NOMO-1 (cell line): ENCODE data around the gene BIN1.

Source experiments
- DNase-seq, 2 experiments: peaks; one replicate each; lab custom pipeline; 2025; ENCODE audit not compliant: unreplicated experiment in 2 of 2; lab: John Stamatoyannopoulos, UW

Gene BIN1

GRCh38 chr2:127000937-127001336 is 106.0 kb downstream of the BIN1 start:
- no peak for DNase-seq

- DNase-seq, result no peak
These were observed 106.8 kb downstream of the BIN1 start for GRCh38 chr2:127000194-127000593.

DNA sequence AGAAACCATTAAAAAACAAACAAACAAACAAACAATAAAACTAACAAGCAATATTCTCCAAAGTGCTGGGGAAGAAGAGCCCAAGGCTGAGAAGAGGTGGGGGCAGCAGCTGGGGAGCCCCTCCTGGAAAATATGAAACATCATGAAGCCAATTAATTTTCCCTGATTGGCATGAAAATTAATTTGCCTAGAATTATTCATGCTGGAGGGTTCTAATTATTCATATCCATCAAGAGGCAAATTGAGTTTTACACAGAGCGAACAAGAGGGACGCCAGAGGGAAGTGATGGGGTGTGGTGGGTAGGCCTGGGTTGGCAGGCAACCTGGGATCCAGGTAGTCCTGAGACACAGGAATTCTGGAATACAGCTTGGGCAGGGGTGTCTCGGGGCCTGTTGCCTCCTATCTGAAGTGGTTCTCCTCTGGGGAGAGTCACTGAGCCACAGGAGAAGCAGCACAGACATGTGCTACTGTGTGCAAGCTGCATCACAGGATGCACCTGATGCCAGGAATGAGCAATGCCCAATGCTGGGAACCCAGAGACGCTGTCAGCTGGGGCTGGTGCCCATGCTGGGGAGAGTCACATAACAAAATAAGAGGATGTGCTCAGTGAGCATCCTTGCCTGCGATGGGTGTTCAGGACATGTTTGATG is 107.7 kb downstream of the BIN1 start:
- no peak for DNase-seq

- DNase-seq, result no peak
These were observed 108.5 kb downstream of the BIN1 start for GRCh38 chr2:126998486-126998885.
